HG03432 (cell line): ENCODE data around the gene ZNF708.
"Not testable (repeated sequence)": the region's sequence is repeated elsewhere in the genome, so short reads cannot be mapped to it uniquely, and the experiment has no call there.

Source experiments
- ATAC-seq: cut with Tn5 transposase; IDR thresholded peaks from one replicate; pipeline ENCODE4 v1.9.1; 2021; ENCODE audit warnings: mild to moderate bottlenecking, moderate library complexity; ENCODE audit not compliant: unreplicated experiment

ZNF708 gene

GRCh38 chr19:21328885-21329605 lies at the start of gene ZNF708:
Gene ZNF708, minus strand, starts transcription at chr19:21329410. Its CDS starts 198 bp downstream, at chr19:21329212.
- ATAC-seq = peak; percentile 99

GRCh38 chr19:21362291-21362690 lies 33.1 kb upstream of the ZNF708 start:
- ATAC-seq = no peak

- peak; percentile 96 for ATAC-seq
Measured at GRCh38 chr19:21358768-21359451, 29.7 kb upstream of the ZNF708 start, which contains the start of gene ZNF738. Gene ZNF738, plus strand, starts transcription at chr19:21359000. Its CDS starts 141 bp downstream, at chr19:21359141.

- no peak for ATAC-seq
Measured at GRCh38 chr19:21352830-21353229, 23.6 kb upstream of the ZNF708 start.

GRCh38 chr19:21344841-21345240 lies 15.6 kb upstream of the ZNF708 start:
- not testable (repeated sequence) for ATAC-seq

- no peak for ATAC-seq
Measured at GRCh38 chr19:21335721-21336120, 6.5 kb upstream of the ZNF708 start.

- peak; percentile 29 for ATAC-seq
Measured at GRCh38 chr19:21328406-21328805, 804 bp downstream of the ZNF708 start.

GRCh38 chr19:21326169-21326568 lies 3.0 kb downstream of the ZNF708 start:
- no peak for ATAC-seq

GRCh38 chr19:21323000-21323399 lies 6.2 kb downstream of the ZNF708 start:
- no peak for ATAC-seq

- ATAC-seq = no peak
Measured at GRCh38 chr19:21322528-21322927, 6.7 kb downstream of the ZNF708 start.

GRCh38 chr19:21321996-21322395 lies 7.2 kb downstream of the ZNF708 start:
- no peak for ATAC-seq

- no peak for ATAC-seq
Measured at GRCh38 chr19:21321134-21321533, 8.1 kb downstream of the ZNF708 start.

GRCh38 chr19:21317821-21318220 lies 11.4 kb downstream of the ZNF708 start:
- no peak for ATAC-seq

- no peak for ATAC-seq
Measured at GRCh38 chr19:21314676-21315075, 14.5 kb downstream of the ZNF708 start.

GRCh38 chr19:21312807-21313206 lies 16.4 kb downstream of the ZNF708 start:
- ATAC-seq = not testable (repeated sequence)

GRCh38 chr19:21308773-21309172 lies 20.4 kb downstream of the ZNF708 start:
- ATAC-seq = no peak

- not testable (repeated sequence) for ATAC-seq
Measured at GRCh38 chr19:21306881-21307479, 22.2 kb downstream of the ZNF708 start.

GRCh38 chr19:21293768-21294167 lies 35.4 kb downstream of the ZNF708 start:
- not testable (repeated sequence) for ATAC-seq

- no peak for ATAC-seq
Measured at GRCh38 chr19:21269813-21270212, 59.4 kb downstream of the ZNF708 start.

- no peak for ATAC-seq
Measured at GRCh38 chr19:21264891-21265290, 64.3 kb downstream of the ZNF708 start.

- no peak for ATAC-seq
Measured at GRCh38 chr19:21264416-21264815, 64.8 kb downstream of the ZNF708 start.
